ENCODE results near the gene AK9.

GRCh38 chr6:109447878-109448555 lies 243.0 kb downstream of the AK9 start:
- TF ChIP-seq EZH2 (IDR thresholded peaks at IDR 0.05; ENCODE audit: borderline replicate concordance, low read depth, low read length, poor library complexity, severe bottlenecking), result no peak
- TF ChIP-seq CTCF (conservative IDR thresholded peaks at IDR 0.05; ENCODE audit: low read depth, low read length), result no peak

Data from A673 (cell line).